ENCODE data around the gene DLG2.
"Not testable (repeated sequence)": the region's sequence is repeated elsewhere in the genome, so short reads cannot be mapped to it uniquely, and the experiment has no call there.

The DLG2 gene

DNA sequence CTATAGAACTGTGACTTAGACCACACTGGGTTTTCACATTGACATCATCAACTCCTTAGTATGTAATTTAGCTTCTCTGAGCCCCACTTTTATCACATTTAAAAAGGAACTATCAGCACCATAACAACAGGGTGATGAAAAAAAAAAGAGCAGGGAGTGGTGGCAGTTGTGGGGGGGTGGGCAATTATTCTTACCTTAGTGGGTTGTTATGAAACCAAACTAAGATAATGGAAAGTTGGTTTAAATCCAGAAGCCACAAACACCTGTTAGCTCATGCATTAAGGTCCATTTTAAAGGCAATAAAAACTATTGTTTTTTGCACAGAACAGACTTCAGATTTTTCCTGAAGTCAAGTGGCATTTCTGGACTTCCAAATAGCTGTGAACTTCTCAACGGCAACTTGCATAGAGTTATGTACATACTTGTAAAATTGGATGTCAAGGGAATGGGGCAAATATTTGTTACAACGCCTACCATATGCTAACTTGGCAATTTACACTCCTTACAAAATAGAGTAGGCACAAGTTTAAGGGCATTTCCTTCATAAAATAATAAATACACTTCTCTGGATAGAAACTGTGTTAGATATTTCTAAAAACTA lies 793.6 kb downstream of the DLG2 start:
- no peak for DNase-seq (ENCODE audit: low spot score)

DNA sequence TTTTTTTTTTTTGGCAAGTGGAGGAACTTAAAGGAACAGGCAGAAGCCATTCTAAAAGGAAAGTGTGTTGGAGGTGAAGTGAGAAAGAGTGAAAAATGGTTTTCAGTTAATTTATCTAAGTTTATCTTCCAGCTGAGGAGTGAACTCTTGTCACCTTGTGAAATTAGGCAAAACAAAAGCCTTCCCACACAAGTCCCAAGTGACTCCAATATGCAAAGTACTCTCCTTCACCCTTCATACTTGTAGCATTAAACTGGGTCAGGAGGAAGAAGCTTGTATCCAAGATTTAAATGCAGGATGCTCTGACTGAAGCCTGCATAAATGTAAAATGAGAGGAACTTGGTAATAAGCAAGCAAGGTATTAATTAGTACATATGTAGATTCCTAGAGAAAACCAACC lies 796.8 kb downstream of the DLG2 start:
- DNase-seq (ENCODE audit: low spot score), result no peak

- DNase-seq (ENCODE audit: low spot score), result no peak
Measured at GRCh38 chr11:84829162-84829561, 798.0 kb downstream of the DLG2 start.

DNA sequence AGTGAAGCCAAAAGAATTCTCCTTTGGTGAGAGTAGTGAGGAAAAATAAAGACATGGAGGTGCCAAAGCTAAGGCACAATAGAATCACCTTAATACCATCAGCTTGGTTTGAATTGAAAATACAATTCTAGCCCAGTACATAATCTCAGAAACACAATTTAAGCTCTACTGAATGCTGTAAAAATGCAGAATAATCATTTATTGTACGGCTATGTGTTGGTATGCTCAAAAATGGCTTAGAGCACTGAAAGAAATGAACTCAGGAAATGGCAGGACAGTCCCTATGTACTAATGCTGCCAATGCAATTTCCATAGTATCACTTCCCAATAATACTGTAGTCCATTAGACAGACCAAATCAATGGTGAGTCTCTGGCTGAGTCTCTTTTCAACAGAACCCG lies 798.5 kb downstream of the DLG2 start:
- DNase-seq (ENCODE audit: low spot score), result no peak

DNA sequence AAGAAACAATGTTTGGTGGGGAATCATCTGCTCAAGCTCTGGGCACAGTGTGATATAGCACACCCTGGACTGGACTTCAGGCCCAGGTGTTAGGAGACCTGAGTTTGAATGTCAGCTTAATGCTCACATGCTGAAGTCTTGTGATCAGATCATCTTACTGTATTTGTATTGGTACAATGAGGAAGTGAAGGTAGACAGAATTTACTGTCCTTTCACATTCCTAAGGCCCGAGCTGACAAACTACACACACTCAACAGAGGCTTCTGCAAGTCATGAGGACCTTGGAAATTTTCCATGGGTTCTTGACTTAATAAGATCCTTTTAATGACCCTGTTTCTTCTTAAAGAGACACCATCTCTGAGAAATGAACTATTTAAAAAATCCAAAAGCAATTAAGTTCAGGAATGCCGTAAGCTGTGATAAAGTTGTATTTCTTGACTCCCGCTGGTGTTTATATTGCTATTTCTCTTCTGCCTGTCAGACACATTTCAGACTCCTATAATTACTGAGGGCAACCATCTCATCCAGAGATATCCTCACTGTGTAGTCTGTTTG lies 802.0 kb downstream of the DLG2 start:
- no peak for DNase-seq (ENCODE audit: low spot score)

DNA sequence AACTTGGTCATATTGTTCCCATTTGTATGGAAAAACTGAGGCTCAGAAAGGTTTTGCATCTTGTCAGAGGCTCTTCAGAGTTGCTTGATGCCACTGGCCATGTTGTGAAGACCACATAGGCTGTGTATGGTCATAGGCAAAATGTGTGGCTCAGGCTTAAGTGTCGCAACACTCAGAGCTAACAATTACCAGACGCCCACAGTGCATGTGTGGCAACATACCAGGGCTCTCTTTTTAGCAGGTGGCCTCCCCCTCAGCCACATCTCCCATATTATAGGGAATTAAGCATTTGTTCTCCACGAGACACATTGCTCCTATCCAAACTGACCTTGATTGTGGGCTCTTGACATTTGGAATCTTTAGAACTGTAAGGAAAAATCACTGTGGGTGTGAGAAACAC lies 802.5 kb downstream of the DLG2 start:
- DNase-seq (ENCODE audit: low spot score), result no peak

- DNase-seq (ENCODE audit: low spot score), result no peak
Measured at GRCh38 chr11:84819537-84819936, 807.6 kb downstream of the DLG2 start.

- DNase-seq (ENCODE audit: low spot score), result no peak
Measured at GRCh38 chr11:84819128-84819527, 808.0 kb downstream of the DLG2 start.

DNA sequence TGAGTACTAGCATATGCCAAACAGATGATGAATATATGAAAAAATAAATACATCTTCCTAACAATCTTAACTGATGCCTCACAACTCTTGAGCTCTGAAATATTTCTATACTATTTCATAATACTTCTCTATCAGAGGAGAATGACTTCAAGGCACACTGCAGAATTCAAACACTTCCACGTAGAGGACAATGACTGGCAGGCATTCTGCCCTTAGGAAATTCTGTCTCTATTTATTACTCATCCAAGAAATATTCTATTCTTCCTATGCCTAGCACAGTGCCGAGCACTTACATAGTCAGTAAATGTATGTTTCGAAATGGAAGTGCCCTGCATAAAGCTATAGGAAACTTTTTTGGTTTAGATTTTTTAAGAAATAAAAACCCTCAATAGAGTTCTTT lies 809.1 kb downstream of the DLG2 start:
- DNase-seq (ENCODE audit: low spot score), result no peak

GRCh38 chr11:84812471-84812969 lies 814.6 kb downstream of the DLG2 start:
- no peak for DNase-seq (ENCODE audit: low spot score)

DNA sequence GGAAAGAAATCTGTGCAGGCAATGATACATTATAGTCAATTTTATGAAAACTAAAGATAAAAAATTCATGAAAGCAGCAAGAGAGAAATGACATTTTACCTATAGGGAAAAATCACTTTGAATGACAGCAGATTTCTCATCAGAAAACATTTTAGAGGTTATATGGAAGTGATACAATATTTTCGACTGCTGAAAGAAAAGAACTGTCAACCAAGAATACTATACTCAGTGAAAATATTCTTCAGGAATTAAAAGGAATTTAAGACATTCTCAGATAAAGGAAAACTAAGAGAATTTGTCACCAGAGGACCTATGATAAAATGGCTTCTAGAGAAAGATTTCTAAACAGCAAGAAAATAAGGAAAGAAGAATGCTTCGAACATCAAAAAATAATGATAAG lies 820.8 kb downstream of the DLG2 start:
- no peak for DNase-seq (ENCODE audit: low spot score)

- no peak for DNase-seq (ENCODE audit: low spot score)
Measured at GRCh38 chr11:84804041-84804440, 823.1 kb downstream of the DLG2 start.

DNA sequence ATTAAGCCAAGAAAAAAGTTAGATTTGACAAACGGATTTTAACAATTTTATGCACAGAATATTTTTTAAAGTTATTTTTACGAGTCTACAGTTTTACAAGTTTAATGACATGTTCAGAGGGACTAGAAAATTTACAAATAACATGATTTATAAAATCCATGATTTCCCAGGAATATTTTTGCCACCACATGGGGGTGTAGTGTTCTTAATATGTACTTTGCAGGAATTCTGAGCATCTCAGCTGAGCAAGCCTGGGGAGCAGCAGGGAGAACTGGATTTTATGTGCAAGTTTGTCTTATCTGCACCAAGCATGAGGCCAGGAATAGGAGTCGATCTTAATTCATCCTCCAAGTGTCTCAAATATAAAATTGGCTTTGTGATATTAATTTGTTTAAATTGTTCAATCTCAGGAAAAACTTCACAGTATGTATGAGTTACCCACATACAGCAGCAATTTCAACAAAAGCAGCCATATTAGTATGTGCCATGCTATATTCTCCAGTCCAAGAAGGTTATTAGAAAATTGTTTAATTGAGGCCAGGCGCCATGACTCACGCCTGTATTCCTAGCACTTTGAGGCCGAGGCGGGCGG lies 826.3 kb downstream of the DLG2 start:
- no peak for DNase-seq (ENCODE audit: low spot score)

GRCh38 chr11:84799112-84799511 lies 828.0 kb downstream of the DLG2 start:
- no peak for DNase-seq (ENCODE audit: low spot score)

DNA sequence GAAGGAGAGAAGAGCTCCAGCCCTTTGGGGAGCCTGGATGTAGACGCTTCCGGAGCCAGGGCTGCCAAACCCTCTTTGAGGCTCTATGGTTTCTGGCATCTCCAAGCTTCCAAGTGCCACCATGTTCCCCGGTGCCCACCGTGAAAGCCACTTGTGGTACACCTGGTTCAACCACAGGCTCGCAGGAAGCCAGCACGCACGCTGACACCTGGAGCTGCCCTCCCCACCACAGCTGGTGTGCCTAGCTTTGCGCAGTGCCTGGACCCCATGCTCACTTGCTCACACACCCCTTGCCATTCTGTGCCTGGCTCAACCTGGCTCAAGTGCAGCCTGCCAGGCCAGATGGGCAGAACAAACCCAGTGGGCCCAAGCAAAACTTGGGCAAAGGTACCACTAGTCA lies 831.4 kb downstream of the DLG2 start:
- no peak for DNase-seq (ENCODE audit: low spot score)

DNA sequence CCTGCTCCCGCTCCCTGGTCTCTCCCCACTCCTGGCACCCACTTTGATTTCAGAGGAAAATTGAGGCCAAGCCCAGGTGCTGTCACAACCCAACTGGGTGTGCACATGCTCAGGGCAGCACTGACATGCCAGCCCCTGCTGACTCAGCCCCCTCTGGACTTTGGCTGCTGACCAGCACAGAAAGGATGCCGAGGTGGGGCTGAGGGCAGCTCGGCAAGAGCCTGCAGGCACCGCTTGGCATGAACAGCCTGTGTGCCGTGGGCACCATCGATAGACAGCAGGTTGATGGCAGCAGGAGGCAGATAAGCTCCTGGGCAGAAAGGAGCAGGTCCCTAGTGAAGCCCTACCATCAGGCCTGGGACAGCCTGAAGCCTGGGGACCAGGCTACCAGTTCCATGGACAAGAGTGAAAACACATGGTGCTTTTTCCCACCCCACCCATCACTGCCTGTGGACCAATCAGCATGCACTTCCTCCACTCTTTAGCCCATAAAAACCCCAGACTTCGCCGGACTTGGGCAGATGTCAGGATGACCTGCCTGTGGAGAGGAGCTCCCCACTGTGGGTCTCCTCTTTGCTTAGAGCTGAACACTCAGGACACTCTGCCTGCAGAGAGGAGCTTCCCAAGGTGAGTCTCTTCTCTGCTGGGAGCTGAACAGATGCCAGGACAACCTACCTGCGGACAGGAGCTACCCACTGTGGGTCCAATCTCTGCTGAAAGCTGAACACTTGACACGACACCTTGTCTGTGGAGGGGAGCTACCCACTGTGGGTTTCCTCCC lies 832.3 kb downstream of the DLG2 start:
- DNase-seq (ENCODE audit: low spot score), result no peak

DNA sequence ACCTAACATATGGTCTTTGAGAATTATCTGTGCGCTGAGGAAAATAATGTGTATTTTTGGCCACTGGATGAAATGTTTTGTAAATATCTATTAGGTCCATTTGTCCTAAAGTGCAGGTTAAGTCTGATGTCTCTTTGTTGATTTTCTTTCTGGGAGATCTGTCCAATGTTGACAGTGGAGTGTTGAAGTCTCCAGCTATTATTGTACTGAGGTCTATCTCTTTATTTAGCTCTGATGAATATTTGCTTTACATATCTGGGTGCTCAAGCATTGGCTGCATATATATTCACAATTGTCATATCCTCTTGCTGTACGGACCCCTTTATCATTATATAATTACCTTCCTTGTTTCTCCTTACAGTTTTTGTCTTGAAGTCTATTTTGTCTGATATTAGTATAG lies 833.8 kb downstream of the DLG2 start:
- no peak for DNase-seq (ENCODE audit: low spot score)

GRCh38 chr11:84790849-84791427 lies 836.2 kb downstream of the DLG2 start:
- DNase-seq (ENCODE audit: low spot score), result no peak

DNA sequence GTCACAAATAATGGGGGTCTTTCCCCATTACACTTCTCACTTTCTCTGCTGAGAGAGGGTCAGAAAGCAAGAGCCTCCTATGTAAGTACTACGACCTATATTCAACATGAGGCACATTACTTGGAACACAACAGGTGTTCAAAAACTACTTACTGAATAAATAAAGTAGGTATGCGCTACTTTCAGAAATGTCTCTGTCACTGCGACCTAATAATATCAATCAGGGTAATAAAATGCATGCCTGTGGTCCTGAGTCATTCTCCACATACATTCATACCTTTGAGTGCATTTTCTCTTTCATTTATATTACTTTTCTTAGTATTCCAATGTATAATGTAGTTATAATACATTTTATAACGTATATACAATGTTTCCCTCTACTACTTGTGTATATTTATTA lies 838.9 kb downstream of the DLG2 start:
- DNase-seq (ENCODE audit: low spot score), result no peak

GRCh38 chr11:84784158-84784557 lies 843.0 kb downstream of the DLG2 start:
- DNase-seq (ENCODE audit: low spot score), result not testable (repeated sequence)

DNA sequence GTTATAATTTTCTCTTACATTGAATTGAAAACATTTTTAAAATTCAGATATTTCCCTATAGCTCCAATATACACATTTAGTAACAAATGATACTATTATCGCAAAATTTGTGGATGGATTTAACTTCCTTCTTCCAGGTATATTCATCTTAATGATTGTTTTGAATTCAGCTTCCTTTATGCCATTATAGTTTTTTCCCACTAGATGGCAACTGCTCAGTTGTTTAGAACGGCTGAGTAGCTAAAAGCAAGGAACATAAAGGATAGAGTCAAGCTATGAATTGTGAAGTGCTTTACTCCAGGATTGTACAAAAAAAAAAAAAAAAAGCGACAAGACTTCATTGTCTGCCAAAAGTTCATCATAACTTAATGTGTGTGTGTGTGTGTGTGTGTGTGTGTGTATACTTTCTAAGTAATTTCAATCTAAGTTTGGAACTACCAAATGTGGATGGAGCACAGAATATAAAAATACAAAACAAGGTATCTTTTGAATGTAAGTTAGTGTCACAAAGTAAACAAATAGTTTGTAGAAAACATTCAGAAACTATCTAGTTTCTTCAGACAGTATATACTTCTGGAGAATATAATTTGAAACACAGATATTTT lies 846.4 kb downstream of the DLG2 start:
- DNase-seq (ENCODE audit: low spot score), result no peak

- DNase-seq (ENCODE audit: low spot score), result no peak
Measured at GRCh38 chr11:84775503-84775902, 851.6 kb downstream of the DLG2 start.
